Brain microvascular endothelial cell (primary cell): ENCODE results near the gene NEAT1.

ENCODE experiments used
- DNase-seq: peaks from one replicate; pipeline ENCODE4 v3.0.0-alpha.2; 2020
- H3K27ac ChIP-seq: fragments of 250-450 bp; sonication (Bioruptor Pico); 2 replicates; pipeline ENCODE4 v1.5.1; 2020; ENCODE audit warnings: mild to moderate bottlenecking, moderate library complexity
- H3K27me3 ChIP-seq: fragments of 250-450 bp; sonication (Bioruptor Pico); replicated peaks from 2 replicates; pipeline ENCODE4 v1.5.1; 2020; ENCODE audit warnings: mild to moderate bottlenecking
- H3K36me3 ChIP-seq: fragments of 250-450 bp; sonication (Bioruptor Pico); replicated peaks from 2 replicates; pipeline ENCODE4 v1.5.1; 2020; ENCODE audit warnings: mild to moderate bottlenecking
- H3K4me3 ChIP-seq: 2 replicates; pipeline ENCODE4 v1.5.1; 2011; ENCODE audit warnings: low read depth, mild to moderate bottlenecking, control low read depth, low read length, moderate library complexity
- in situ Hi-C: cut with HindIII; loops from 2 replicates; pipeline ENCODE4 v1.10.0; 2017; ENCODE audit warnings: low sequenced_read_pairs, low pct_ligation_motif_present
- TF ChIP-seq, protein P1 (sequence below): IDR thresholded peaks from 2 replicates; pipeline ENCODE4 v1.5.1; 2011; ENCODE audit warnings: low read depth, mild to moderate bottlenecking, moderate library complexity, low read length, control low read depth, inconsistent platforms; ENCODE audit errors: missing control alignments

The NEAT1 gene

GRCh38 chr11:65492637-65493366 is 70.2 kb downstream of the NEAT1 start:
- H3K4me3 ChIP-seq, result no peak overlapping the region
- H3K27me3 ChIP-seq, result no peaks in the 10 kb centered on the region
- H3K27ac ChIP-seq, result peak overlapping the region; percentile 99
- in situ Hi-C loops, result no loop called here
- TF ChIP-seq, protein P1, sequence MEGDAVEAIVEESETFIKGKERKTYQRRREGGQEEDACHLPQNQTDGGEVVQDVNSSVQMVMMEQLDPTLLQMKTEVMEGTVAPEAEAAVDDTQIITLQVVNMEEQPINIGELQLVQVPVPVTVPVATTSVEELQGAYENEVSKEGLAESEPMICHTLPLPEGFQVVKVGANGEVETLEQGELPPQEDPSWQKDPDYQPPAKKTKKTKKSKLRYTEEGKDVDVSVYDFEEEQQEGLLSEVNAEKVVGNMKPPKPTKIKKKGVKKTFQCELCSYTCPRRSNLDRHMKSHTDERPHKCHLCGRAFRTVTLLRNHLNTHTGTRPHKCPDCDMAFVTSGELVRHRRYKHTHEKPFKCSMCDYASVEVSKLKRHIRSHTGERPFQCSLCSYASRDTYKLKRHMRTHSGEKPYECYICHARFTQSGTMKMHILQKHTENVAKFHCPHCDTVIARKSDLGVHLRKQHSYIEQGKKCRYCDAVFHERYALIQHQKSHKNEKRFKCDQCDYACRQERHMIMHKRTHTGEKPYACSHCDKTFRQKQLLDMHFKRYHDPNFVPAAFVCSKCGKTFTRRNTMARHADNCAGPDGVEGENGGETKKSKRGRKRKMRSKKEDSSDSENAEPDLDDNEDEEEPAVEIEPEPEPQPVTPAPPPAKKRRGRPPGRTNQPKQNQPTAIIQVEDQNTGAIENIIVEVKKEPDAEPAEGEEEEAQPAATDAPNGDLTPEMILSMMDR, result no peak
- peak; percentile 81 for DNase-seq
- H3K36me3 ChIP-seq, result no peaks in the 10 kb centered on the region

GRCh38 chr11:65493367-65494176 is 71.0 kb downstream of the NEAT1 start:
- Histone ChIP-seq H3K27ac (peak overlapping the region; percentile 99), H3K27me3 (no peaks in the 10 kb centered on the region), H3K36me3 (no peaks in the 10 kb centered on the region), H3K4me3 (no peak overlapping the region)
- in situ Hi-C loops, result no loop called here
- peak; percentile 96 for DNase-seq
- TF ChIP-seq, protein P1, result no peak
